CD8-positive, alpha-beta memory T cell (primary cell): Measurements from ENCODE around the gene SLC13A3. TPM values are rescaled to one million over a fixed set of nuclear protein-coding genes. Genes with fewer than 3 reads are reported as not detected.

Experiments used
- CTCF ChIA-PET: fragments of 350-600 bp; sonication (Branson Sonifier 250); formaldehyde crosslinking; loops from one replicate; lab custom pipeline; 2021; ENCODE audit warnings: antibody characterized with exemption; lab: Charles Lee
- POLR2A ChIA-PET: fragments of 350-600 bp; sonication (Branson Sonifier 250); formaldehyde crosslinking; loops from one replicate; lab custom pipeline; 2021; ENCODE audit warnings: antibody characterized with exemption; lab: Charles Lee
- DNase-seq, 5 donors: peaks; one replicate each; pipeline versions ENCODE4 v3.0.0 to v3.0.0-alpha.2; 2020 to 2022; ENCODE audit warnings: mixed read lengths in 1 of 5
- H3K27ac ChIP-seq: one replicate; pipeline ENCODE4 v1.7.0; 2013; ENCODE audit warnings: low read depth, mild to moderate bottlenecking, low read length, moderate library complexity
- H3K27me3 ChIP-seq: 2 replicates; pipeline ENCODE4 v1.7.0; 2013; ENCODE audit warnings: low read length, mild to moderate bottlenecking; ENCODE audit not compliant: insufficient read depth, poor library complexity, severe bottlenecking
- H3K36me3 ChIP-seq: 2 replicates; pipeline ENCODE4 v1.7.0; 2013; ENCODE audit warnings: mild to moderate bottlenecking, low read length, moderate library complexity; ENCODE audit not compliant: insufficient read depth
- H3K4me1 ChIP-seq: 2 replicates; pipeline ENCODE4 v1.7.0; 2013; ENCODE audit warnings: mild to moderate bottlenecking, low read length, moderate library complexity; ENCODE audit not compliant: insufficient read depth
- H3K4me3 ChIP-seq: 2 replicates; pipeline ENCODE4 v1.7.0; 2013; ENCODE audit warnings: mild to moderate bottlenecking, low read length
- H3K9me3 ChIP-seq: 2 replicates; pipeline ENCODE4 v1.7.0; 2013; ENCODE audit warnings: mild to moderate bottlenecking, low read length
- H3K27ac Mint-ChIP-seq, 8 donors: one replicate each; pipeline ENCODE4 v1.8.0; 2020 to 2021; ENCODE audit warnings: mixed read lengths in 8 of 8, mild to moderate bottlenecking in 6 of 8, inconsistent platforms in 3 of 8, moderate library complexity in 3 of 8
- H3K27me3 Mint-ChIP-seq, 2 donors: one replicate each; pipeline ENCODE4 v1.8.0; 2020 to 2021; ENCODE audit warnings: mixed read lengths in 2 of 2, mild to moderate bottlenecking in 1 of 2, moderate library complexity in 1 of 2
- H3K36me3 Mint-ChIP-seq, 3 donors: one replicate each; pipeline ENCODE4 v1.8.0; 2020 to 2021; ENCODE audit warnings: mixed read lengths in 3 of 3, inconsistent platforms in 1 of 3, mild to moderate bottlenecking in 1 of 3
- H3K4me1 Mint-ChIP-seq, 3 donors: one replicate each; pipeline ENCODE4 v1.8.0; 2020 to 2021; ENCODE audit warnings: mixed read lengths in 3 of 3, inconsistent platforms in 1 of 3, mild to moderate bottlenecking in 1 of 3
- H3K4me3 Mint-ChIP-seq, 7 donors: one replicate each; pipeline ENCODE4 v1.8.0; 2020 to 2021; ENCODE audit warnings: mixed read lengths in 7 of 7, mild to moderate bottlenecking in 6 of 7, moderate library complexity in 4 of 7, inconsistent platforms in 2 of 7
- H3K9me3 Mint-ChIP-seq, 5 donors: one replicate each; pipeline ENCODE4 v1.8.0; 2020 to 2022; ENCODE audit warnings: mixed read lengths in 5 of 5, mild to moderate bottlenecking in 3 of 5, moderate library complexity in 2 of 5, inconsistent platforms in 1 of 5
- polyA plus RNA-seq: library from polyadenylated mRNA; unstranded; fragments of 300-500 nt; fragmentation: Illumina TruSeq; gene quantifications from one replicate; pipeline ENCODE4 v1.2.3, GENCODE V29; 2021
- total RNA-seq, 2 experiments: library from RNA; stranded (reverse); gene quantifications; one replicate each; pipeline ENCODE4 v1.2.3, GENCODE V29; 2021

SLC13A3 gene
- total and polyA plus RNA-seq, 3 experiments from 2014 or later = 0.11 TPM; not detected in 2

DNA sequence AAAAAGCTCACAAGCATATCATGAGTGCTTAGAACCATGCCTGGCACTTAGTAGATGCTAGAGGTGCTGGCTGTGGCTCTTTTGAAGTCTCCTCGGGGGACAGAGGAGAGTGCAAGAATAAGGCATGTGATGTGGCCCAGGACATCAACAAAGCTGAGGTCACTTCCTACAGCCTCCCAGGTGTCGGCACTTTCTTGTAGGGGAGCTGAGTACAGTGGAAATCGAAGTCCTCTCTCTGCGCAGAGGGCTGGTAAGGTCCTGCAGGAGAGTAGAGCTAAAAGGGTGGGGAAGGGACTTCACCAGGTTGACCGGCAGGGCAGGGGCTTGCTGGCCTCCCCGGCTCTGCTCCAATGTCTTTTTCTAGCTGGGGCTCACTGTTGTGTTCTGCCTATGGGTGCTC lies 11.2 kb downstream of the SLC13A3 start:
- H3K9me3 ChIP-seq = no peaks in the 10 kb centered on the region
- H3K36me3 ChIP-seq = no peaks in the 10 kb centered on the region
- H3K4me3 ChIP-seq = no peak overlapping the region
- H3K4me1 ChIP-seq = no peaks in the 10 kb centered on the region
- H3K27me3 ChIP-seq = no peaks in the 10 kb centered on the region
- Mint-ChIP-seq H3K4me1 (no peaks in the 10 kb centered on the region), H3K36me3 (no peaks in the 10 kb centered on the region), H3K27ac (no peak overlapping the region), H3K27me3 (peaks cover 12 to 45% of the 10 kb centered on the region in 2 donors), H3K9me3 (no peaks in the 10 kb centered on the region), H3K4me3 (no peak overlapping the region)
- no peak overlapping the region for H3K27ac ChIP-seq
- POLR2A ChIA-PET = no interaction called here
- DNase-seq = no peak
- CTCF ChIA-PET = interaction anchor here (0.9 to 1.2 kb wide), 2 partner anchors 9 to 14 kb away, joined by 3 read pairs; no protein-coding TSS in a partner anchor

DNA sequence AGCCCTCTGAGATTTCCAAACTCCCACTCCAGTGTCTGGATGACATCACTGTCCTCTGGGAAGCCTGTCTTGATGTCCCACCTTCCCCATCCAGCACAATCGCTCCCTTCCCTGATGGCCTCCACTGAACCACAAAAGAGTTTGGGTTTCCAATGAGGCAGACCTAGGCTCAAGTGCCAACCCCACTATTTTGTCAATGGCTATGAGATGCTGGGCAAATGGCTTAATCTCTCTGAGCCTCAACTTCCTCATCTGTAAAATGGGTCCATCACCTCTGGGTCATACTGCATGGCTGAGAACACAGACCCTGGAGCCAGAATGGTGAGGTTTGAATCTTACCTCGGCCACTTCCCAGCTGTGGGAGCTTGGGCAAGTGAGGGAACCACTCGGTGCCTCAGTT lies 11.7 kb downstream of the SLC13A3 start:
- H3K27me3 ChIP-seq = no peaks in the 10 kb centered on the region
- Mint-ChIP-seq H3K4me1 (no peaks in the 10 kb centered on the region), H3K27me3 (peaks cover 14 to 50% of the 10 kb centered on the region in 2 donors), H3K36me3 (no peaks in the 10 kb centered on the region), H3K4me3 (no peak overlapping the region), H3K9me3 (no peaks in the 10 kb centered on the region), H3K27ac (no peak overlapping the region)
- no peak for DNase-seq
- no peaks in the 10 kb centered on the region for H3K36me3 ChIP-seq
- CTCF ChIA-PET = interaction anchor here (0.9 to 1.2 kb wide), 2 partner anchors 9 to 14 kb away, joined by 3 read pairs; no protein-coding TSS in a partner anchor
- POLR2A ChIA-PET = no interaction called here
- no peaks in the 10 kb centered on the region for H3K4me1 ChIP-seq
- no peak overlapping the region for H3K27ac ChIP-seq
- no peaks in the 10 kb centered on the region for H3K9me3 ChIP-seq
- H3K4me3 ChIP-seq = no peak overlapping the region

DNA sequence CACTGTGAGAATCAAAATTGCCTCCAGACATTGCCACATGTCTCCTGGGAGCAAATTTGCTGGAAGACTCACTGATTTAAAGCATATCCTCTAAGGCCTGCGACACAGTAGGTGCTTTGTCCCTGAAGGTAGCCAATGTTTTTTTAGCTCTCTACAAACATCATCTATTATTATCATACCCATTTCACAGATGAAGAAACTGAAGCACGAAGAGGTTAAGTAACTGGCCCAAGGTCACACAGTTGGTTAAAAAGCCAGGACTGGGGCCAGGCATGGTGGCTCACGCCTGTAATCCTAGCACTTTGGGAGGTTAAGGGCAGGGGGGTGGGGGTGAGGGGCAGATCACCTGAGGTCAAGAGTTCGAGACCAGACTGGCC lies 12.4 kb downstream of the SLC13A3 start:
- Mint-ChIP-seq H3K9me3 (no peaks in the 10 kb centered on the region), H3K36me3 (no peaks in the 10 kb centered on the region), H3K27ac (no peak overlapping the region), H3K27me3 (peaks cover 14 to 53% of the 10 kb centered on the region in 2 donors), H3K4me3 (no peak overlapping the region), H3K4me1 (no peaks in the 10 kb centered on the region)
- H3K36me3 ChIP-seq = no peaks in the 10 kb centered on the region
- no peak for DNase-seq
- ChIA-PET CTCF (no interaction called here), POLR2A (no interaction called here)
- no peaks in the 10 kb centered on the region for H3K27me3 ChIP-seq
- no peaks in the 10 kb centered on the region for H3K9me3 ChIP-seq
- no peaks in the 10 kb centered on the region for H3K4me1 ChIP-seq
- no peak overlapping the region for H3K27ac ChIP-seq
- no peak overlapping the region for H3K4me3 ChIP-seq

DNA sequence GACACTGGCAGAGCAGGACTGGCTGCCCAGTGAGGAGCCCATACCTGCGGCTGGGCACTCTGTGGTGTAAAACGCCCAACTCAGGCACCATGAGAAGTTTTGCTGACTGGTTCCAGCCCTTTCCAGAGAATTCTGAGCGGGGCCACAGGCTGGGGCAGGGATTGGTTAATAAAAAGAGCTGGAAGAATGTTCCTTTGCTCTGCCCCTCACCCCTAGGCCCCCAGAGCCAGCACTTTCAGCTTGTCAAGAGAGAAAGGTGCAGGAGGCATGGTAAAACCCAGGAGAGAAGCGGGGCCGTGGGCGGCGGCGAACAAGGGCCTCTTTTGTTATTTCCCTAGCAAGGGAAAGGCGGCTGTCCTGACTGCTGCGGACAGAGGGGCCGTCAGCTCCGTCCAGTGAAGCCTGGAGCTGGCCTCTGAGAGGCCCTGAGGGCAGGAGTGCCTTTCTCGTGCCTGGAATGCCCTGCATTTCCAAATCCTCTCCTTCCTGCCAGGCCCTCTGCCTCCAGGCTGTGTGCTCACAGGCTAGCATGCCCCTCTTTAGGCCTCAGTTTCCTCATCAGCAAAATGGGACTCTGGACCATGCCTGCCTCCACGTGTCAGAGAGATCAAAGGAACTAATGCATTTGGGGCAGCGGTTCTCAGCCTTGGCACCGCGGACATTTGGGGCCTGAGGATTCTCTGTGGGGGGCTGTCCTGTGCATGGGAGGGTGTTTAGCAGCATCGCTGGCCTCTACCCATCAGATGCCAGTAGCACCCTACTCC lies 12.9 kb downstream of the SLC13A3 start:
- POLR2A ChIA-PET = no interaction called here
- no peaks in the 10 kb centered on the region for H3K36me3 Mint-ChIP-seq
- CTCF ChIA-PET = no interaction called here
- Histone ChIP-seq H3K9me3 (no peaks in the 10 kb centered on the region), H3K36me3 (no peaks in the 10 kb centered on the region), H3K27ac (no peak overlapping the region), H3K4me3 (no peak overlapping the region), H3K27me3 (no peaks in the 10 kb centered on the region), H3K4me1 (no peaks in the 10 kb centered on the region)
- no peaks in the 10 kb centered on the region for H3K9me3 Mint-ChIP-seq
- peaks cover 14 to 58% of the 10 kb centered on the region in 2 donors for H3K27me3 Mint-ChIP-seq
- H3K4me3 Mint-ChIP-seq = no peak overlapping the region
- H3K4me1 Mint-ChIP-seq = no peaks in the 10 kb centered on the region
- H3K27ac Mint-ChIP-seq = no peak overlapping the region
- no peak for DNase-seq

DNA sequence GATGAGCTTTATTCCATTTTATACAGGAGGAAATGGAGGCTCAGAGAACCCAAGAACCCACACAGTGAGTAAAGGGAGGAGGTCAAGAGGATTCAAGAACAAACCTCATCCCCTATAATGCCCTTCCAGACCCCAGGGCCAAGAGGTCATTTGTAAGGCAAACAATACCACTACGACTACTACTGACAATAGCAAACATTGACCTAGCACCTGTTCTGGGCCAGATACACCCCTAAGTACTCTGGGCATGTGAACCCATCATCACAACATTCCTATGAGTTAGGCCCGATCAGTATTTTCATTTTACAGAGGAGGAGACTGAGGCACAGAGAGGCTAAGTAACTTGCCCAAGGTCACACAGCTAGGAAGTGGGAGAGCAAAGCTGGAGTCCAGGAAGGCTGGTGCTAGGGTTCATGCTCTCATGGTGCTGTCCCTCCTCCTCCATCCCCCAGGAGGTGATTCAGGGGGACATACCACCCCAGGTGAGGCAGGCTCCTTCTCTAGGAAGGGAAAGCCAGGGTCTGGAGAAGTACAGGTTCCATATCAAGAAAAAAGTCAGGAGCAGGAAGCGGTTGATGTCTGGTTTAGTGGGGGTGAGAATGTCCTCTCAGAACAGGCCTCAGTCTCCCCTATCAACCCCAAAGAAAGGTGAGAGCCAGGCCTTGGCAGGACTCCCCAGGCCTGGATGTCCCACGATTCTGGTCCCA lies 13.7 kb downstream of the SLC13A3 start:
- Mint-ChIP-seq H3K27ac (no peak overlapping the region), H3K27me3 (peaks cover 15 to 65% of the 10 kb centered on the region in 2 donors), H3K4me3 (no peak overlapping the region), H3K36me3 (no peaks in the 10 kb centered on the region), H3K9me3 (no peaks in the 10 kb centered on the region), H3K4me1 (no peaks in the 10 kb centered on the region)
- no peak for DNase-seq
- H3K36me3 ChIP-seq = no peaks in the 10 kb centered on the region
- H3K27me3 ChIP-seq = no peaks in the 10 kb centered on the region
- POLR2A ChIA-PET = no interaction called here
- no peak overlapping the region for H3K27ac ChIP-seq
- H3K4me1 ChIP-seq = no peaks in the 10 kb centered on the region
- no peak overlapping the region for H3K4me3 ChIP-seq
- no peaks in the 10 kb centered on the region for H3K9me3 ChIP-seq
- CTCF ChIA-PET = no interaction called here

DNA sequence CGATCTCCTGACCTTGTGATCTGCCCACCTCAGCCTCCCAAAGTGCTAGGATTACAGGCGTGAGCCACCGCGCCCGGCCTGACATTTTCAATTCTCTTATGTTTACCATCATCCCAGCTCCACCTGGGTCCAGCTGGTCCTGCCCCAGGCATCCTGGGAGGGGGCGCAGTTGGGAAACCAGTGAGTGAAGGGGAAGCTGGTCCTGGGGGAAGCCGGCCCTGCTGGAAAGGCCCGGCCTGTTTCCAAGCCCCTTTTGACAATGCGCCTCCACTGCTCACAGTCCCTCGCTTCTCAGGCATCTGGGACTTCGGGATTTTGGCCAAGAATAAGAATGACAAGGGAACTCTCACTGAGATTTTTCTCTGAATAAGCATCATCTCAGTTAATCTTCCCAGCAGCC lies 14.2 kb downstream of the SLC13A3 start:
- Histone ChIP-seq H3K4me3 (no peak overlapping the region), H3K4me1 (no peaks in the 10 kb centered on the region), H3K9me3 (no peaks in the 10 kb centered on the region), H3K27me3 (no peaks in the 10 kb centered on the region), H3K27ac (no peak overlapping the region), H3K36me3 (no peaks in the 10 kb centered on the region)
- CTCF ChIA-PET = no interaction called here
- Mint-ChIP-seq H3K36me3 (no peaks in the 10 kb centered on the region), H3K27me3 (peaks cover 15 to 64% of the 10 kb centered on the region in 2 donors), H3K4me3 (no peak overlapping the region), H3K27ac (no peak overlapping the region), H3K9me3 (no peaks in the 10 kb centered on the region), H3K4me1 (no peaks in the 10 kb centered on the region)
- no peak for DNase-seq
- POLR2A ChIA-PET = no interaction called here

DNA sequence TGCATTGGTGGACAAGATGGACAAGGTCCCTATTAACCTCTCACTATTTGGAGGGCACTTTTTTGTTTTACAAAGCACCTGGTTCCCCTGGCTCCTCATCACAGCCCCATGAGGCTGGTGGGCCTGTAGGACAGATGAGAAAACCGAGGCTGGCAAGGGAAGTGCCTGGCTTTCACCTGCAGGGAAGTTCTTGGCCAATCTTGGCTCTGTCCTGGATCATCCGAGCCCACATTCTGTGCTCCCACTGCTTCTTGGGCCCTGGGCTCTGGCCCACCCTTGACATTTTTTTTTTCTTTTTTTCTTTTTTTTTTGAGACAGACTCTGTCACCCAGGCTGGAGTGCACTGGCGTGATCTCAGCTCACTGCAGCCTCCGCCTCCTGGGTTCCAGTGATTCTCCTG lies 14.7 kb downstream of the SLC13A3 start:
- Mint-ChIP-seq H3K36me3 (no peaks in the 10 kb centered on the region), H3K4me3 (no peak overlapping the region), H3K27me3 (peaks cover 15 to 60% of the 10 kb centered on the region in 2 donors), H3K4me1 (no peaks in the 10 kb centered on the region), H3K9me3 (no peaks in the 10 kb centered on the region), H3K27ac (no peak overlapping the region)
- CTCF ChIA-PET = no interaction called here
- no peak overlapping the region for H3K27ac ChIP-seq
- no peak overlapping the region for H3K4me3 ChIP-seq
- POLR2A ChIA-PET = no interaction called here
- no peaks in the 10 kb centered on the region for H3K36me3 ChIP-seq
- no peaks in the 10 kb centered on the region for H3K4me1 ChIP-seq
- H3K9me3 ChIP-seq = no peaks in the 10 kb centered on the region
- no peaks in the 10 kb centered on the region for H3K27me3 ChIP-seq
- DNase-seq = no peak

DNA sequence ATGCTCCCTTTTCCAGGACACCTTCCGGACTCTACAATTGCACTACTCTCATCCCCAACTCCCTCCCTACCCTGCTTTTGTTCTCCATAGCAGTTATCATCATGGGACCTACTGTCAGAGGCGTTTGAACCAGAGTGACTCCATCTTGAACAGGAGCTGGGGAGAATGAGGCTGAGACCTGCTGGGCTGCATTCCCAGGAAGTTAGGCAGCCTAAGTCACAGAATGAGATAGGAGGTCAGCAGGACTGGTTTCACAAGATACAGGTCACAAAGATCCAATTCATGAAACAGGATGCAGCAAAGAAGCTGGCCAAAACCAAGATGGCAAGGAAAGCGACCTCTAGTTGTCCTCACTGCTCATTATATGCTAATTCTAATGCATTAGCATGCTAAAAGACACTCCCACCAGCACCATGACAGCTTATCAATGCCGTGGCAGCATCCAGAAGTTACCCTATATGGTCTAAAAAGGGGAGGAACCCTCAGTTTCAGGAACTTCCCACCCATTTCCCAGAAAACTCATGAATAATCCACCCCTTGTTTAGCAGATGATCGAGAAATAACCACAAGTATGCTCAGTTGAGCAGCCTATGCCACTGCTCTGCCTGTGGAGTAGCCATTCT lies 15.6 kb downstream of the SLC13A3 start:
- Mint-ChIP-seq H3K4me1 (no peaks in the 10 kb centered on the region), H3K36me3 (no peaks in the 10 kb centered on the region), H3K27ac (peak overlapping the region in 1 of 8 donors; percentile 36), H3K27me3 (peaks cover 15 to 54% of the 10 kb centered on the region in 2 donors), H3K4me3 (peak overlapping the region in 1 of 7 donors; percentile 8), H3K9me3 (no peaks in the 10 kb centered on the region)
- ChIA-PET POLR2A (no interaction called here), CTCF (no interaction called here)
- Histone ChIP-seq H3K36me3 (no peaks in the 10 kb centered on the region), H3K4me1 (no peaks in the 10 kb centered on the region), H3K27me3 (no peaks in the 10 kb centered on the region), H3K4me3 (no peak overlapping the region), H3K9me3 (no peaks in the 10 kb centered on the region), H3K27ac (no peak overlapping the region)
- DNase-seq = no peak
